IPS-18c (cell line): Measurements from ENCODE around the gene CLEC5A.
"Not testable (repeated sequence)": the region's sequence is repeated elsewhere in the genome, so short reads cannot be mapped to it uniquely, and the experiment has no call there.

ENCODE experiments used
- H3K4me3 ChIP-seq: 2 replicates; pipeline ENCODE4 v1.7.0; 2013; ENCODE audit warnings: low read depth, mild to moderate bottlenecking, low read length, moderate library complexity; ENCODE audit not compliant: insufficient read depth
- H3K9me3 ChIP-seq: one replicate; pipeline ENCODE4 v1.6.1; 2013; ENCODE audit warnings: mild to moderate bottlenecking, low read length, moderate library complexity; ENCODE audit not compliant: control insufficient read depth, insufficient read depth

Gene CLEC5A

DNA sequence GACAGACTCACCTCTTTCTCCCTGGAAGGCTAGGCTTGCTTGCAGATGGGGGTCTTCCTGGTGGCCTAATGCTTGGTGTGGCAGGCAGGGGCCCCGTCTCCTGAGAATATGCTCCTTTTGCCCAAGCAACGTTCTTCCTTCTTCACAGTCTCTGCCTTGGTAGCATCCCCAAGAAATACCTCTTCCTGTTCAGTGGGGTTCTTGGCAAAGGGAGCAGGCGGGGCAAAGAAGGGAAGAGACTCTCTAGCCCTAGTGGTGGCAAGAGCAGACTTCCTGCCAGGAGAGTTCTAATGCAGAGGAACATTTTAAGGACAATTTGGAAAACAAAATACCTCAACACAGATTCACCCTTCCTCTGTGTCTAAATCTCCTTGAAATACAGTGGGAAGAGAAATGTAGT is at the start of gene CLEC5A:
Gene CLEC5A (minus strand): TSS at position 179 of the 400 bp plus-strand sequence. CDS start 682 bp downstream, outside the sequence.
- Histone ChIP-seq H3K9me3 (no peaks in the 10 kb centered on the region), H3K4me3 (no peak within 1 kb of the TSS)

- H3K9me3 ChIP-seq: no peaks in the 10 kb centered on the region
- no peak overlapping the region for H3K4me3 ChIP-seq
These were observed 46.6 kb upstream of the CLEC5A start for GRCh38 chr7:141993354-141993753.

- H3K9me3 ChIP-seq: no peaks in the 10 kb centered on the region
- H3K4me3 ChIP-seq: no peak overlapping the region
These were observed 45.9 kb upstream of the CLEC5A start for GRCh38 chr7:141992688-141993087.

DNA sequence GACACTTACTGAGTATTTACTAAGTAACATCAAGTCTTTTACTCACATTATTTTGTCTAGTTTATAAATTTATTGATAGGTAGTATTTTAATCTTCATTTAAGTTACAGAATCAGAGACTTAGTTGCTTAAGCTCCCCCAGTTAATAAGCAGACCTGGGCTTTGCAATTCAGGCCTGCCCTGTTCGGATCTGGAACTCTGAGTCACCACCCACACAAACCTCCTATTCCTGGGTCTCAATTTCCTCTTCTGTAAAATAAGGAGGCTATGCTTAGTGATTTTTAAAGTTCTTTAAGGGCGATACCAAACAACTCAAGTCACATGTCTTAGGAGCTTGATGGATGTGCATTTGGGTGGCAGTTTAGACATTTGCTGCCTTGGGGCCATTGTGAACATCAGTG is 45.4 kb upstream of the CLEC5A start:
- Histone ChIP-seq H3K4me3 (no peak overlapping the region), H3K9me3 (no peaks in the 10 kb centered on the region)

DNA sequence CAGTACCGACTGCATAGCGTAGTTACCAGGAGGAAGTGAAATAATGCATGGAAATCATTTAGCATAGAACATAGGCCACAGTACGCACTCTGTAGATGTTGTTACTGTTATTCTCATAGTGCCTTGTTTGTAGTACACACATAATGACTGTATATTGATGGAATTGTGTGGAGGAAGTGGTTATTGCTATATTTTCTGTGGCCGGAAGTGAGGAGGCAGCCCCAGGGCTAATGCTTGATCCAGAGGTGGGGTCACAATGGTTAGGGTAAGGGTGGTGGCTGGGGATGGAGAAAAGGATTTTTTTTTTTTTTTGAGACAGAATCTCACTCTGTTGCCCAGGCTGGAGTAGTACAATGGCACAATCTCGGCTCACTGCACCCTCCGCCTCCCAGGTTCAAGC is 44.4 kb upstream of the CLEC5A start:
- no peaks in the 10 kb centered on the region for H3K9me3 ChIP-seq
- H3K4me3 ChIP-seq: no peak overlapping the region

DNA sequence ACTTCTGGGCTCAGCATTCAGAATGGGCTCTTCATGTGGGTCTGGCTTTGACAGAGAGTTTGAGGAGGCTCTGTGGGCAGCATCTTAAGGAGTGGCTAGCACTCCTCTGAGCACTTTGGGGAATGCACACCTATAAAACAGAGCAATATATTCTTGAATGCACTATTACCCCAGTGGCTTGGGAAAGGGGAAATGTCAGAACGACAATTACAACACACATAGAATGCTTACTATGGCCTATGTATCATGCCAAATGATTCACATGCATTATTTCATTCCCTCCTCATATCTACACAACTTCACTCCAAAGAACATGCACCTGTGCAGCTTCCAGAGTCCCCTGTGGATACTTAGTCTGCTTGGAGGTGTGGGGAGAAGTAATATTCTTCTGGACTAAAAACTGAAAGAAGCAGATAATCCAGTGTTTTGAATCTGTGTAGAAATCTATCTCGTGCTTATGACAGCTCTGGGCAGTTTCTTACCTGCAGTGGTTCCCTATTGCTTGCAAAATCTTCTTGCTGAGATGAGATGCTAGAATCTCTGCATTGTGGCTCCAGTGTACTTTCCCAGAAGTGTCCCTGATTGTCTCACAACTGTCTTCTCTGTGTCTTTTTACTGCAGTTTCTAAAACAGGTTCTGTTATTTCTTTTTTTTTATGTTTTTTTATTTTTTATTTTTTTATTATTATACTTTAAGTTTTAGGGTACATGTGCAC is 43.4 kb upstream of the CLEC5A start:
- Histone ChIP-seq H3K4me3 (no peak overlapping the region), H3K9me3 (no peaks in the 10 kb centered on the region)

GRCh38 chr7:141987803-141988202 is 41.0 kb upstream of the CLEC5A start:
- not testable (repeated sequence) for H3K4me3 ChIP-seq, H3K9me3 ChIP-seq

- no peak overlapping the region for H3K4me3 ChIP-seq
- H3K9me3 ChIP-seq: no peaks in the 10 kb centered on the region
These were observed 40.1 kb upstream of the CLEC5A start for GRCh38 chr7:141986923-141987322.

DNA sequence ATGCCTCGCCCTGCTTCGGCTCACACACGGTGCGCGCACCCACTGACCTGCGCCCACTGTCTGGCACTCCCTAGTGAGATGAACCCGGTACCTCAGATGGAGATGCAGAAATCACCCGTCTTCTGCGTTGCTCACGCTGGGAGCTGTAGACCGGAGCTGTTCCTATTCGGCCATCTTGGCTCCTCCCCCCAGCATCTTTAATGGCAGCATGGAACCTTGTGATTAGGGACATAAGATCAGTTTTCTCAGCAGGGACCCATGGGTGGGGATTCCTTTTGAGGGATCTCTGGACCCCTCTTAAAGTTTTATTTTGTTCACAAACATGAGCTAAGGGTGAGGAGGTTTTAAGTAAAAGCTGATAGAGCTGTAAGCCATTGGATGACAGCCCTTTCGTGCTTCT is 39.2 kb upstream of the CLEC5A start:
- not testable (repeated sequence) for H3K4me3 ChIP-seq, H3K9me3 ChIP-seq

DNA sequence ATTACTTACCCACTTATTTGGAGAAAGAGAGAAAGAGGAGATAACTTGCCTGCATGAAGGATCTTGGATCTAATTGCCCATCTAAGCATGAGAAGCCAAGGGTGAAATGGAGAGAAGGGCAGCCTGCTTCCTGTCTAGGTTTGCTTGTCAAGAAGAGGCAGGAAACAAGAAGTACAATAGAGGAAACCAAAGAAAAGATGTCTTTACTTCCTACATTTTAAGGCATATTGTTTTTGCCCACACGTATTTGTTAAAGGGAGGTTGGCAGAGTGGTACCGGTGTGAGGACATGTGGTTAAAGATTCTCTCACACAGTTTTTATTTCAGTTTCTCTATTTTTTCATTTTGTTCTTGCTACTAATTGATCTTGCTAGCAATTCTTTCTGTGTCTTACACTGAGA is 32.8 kb upstream of the CLEC5A start:
- Histone ChIP-seq H3K9me3 (no peaks in the 10 kb centered on the region), H3K4me3 (no peak overlapping the region)

- Histone ChIP-seq H3K4me3 (no peak overlapping the region), H3K9me3 (no peaks in the 10 kb centered on the region)
These were observed 31.6 kb upstream of the CLEC5A start for GRCh38 chr7:141978351-141978750.

GRCh38 chr7:141976524-141977245 is 29.9 kb upstream of the CLEC5A start:
- Histone ChIP-seq H3K4me3 (no peak overlapping the region), H3K9me3 (no peaks in the 10 kb centered on the region)

- no peaks in the 10 kb centered on the region for H3K9me3 ChIP-seq
- H3K4me3 ChIP-seq: peak overlapping the region; percentile 17; the same call in 1 of the 2 replicates
These were observed 29.2 kb upstream of the CLEC5A start for GRCh38 chr7:141975806-141976523.

DNA sequence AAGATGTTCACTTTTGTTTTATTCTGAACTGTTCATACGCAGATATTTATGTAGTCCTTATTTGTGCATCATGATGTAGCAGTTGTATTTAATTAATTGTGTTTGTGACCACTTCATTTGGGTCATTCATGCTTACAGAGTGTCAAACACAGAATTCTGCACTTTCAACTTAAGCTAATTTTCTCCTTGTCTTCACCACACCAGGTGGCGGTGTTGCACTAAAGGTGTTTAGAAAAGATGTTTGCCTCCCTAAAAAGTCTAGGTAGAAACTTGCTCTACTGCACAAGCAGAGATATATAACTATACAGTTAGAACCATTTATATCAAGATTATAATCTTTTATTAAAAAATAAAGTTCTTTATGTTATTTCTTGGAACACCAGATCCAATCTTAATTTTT is 28.1 kb upstream of the CLEC5A start:
- H3K4me3 ChIP-seq: no peak overlapping the region
- H3K9me3 ChIP-seq: no peaks in the 10 kb centered on the region

DNA sequence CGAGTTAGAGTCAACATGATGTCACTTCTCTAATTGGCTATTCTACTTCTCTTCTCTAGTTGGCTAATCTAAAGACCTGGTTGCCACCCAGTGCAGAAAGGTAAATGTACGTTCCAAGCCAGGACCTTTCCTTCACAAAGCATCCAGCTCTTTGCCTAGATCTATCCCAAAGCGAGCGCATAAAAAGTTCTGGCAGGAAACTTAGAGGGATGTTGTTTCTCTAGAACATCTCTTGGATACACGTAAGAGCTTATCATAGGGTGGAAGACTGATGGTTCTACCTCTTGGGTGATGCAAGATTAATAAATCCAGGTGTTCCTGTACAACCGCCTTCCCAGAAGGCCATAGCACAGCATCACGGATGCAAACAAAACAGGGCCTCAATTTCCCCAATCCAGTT is 26.9 kb upstream of the CLEC5A start, which contains the start of gene TAS2R38:
Gene TAS2R38 (minus strand): TSS at position 101 of the 400 bp plus-strand sequence. CDS start 84 bp downstream, at position 17.
- H3K9me3 ChIP-seq: no peaks in the 10 kb centered on the region
- H3K4me3 ChIP-seq: no peak within 1 kb of the TSS

- no peaks in the 10 kb centered on the region for H3K9me3 ChIP-seq
- no peak overlapping the region for H3K4me3 ChIP-seq
These were observed 14.1 kb upstream of the CLEC5A start for GRCh38 chr7:141960687-141961422.

- H3K9me3 ChIP-seq: no peaks in the 10 kb centered on the region
- no peak overlapping the region for H3K4me3 ChIP-seq
These were observed 9.3 kb upstream of the CLEC5A start for GRCh38 chr7:141956084-141956483.
